NCI-H748 (cell line): ENCODE data around the gene GIMAP6.
"Not testable (repeated sequence)": the region's sequence is repeated elsewhere in the genome, so short reads cannot be mapped to it uniquely, and the experiment has no call there.

Experiments
- DNase-seq: peaks from one replicate; lab custom pipeline; 2025; ENCODE audit not compliant: unreplicated experiment; lab: John Stamatoyannopoulos, UW

GIMAP6 gene

GRCh38 chr7:150631866-150632864 is at the start of gene GIMAP6:
GIMAP6 (minus strand) TSS chr7:150632385; CDS start chr7:150630142, 2,243 bp downstream.
- no peak for DNase-seq

GRCh38 chr7:150680364-150680763 is 48.2 kb upstream of the GIMAP6 start:
- DNase-seq = not testable (repeated sequence)

- DNase-seq = not testable (repeated sequence)
These were observed 46.4 kb upstream of the GIMAP6 start for GRCh38 chr7:150678601-150679000.

GRCh38 chr7:150676854-150677253 is 44.7 kb upstream of the GIMAP6 start:
- DNase-seq = not testable (repeated sequence)

GRCh38 chr7:150676276-150676675 is 44.1 kb upstream of the GIMAP6 start:
- DNase-seq = not testable (repeated sequence)

GRCh38 chr7:150675714-150676113 is 43.5 kb upstream of the GIMAP6 start:
- DNase-seq = no peak

- not testable (repeated sequence) for DNase-seq
These were observed 39.8 kb upstream of the GIMAP6 start for GRCh38 chr7:150671798-150672585.

- no peak for DNase-seq
These were observed 36.8 kb upstream of the GIMAP6 start for GRCh38 chr7:150668977-150669376.

GRCh38 chr7:150668472-150668911 is 36.3 kb upstream of the GIMAP6 start:
- DNase-seq = no peak

GRCh38 chr7:150666412-150666811 is 34.2 kb upstream of the GIMAP6 start:
- DNase-seq = no peak

GRCh38 chr7:150665896-150666295 is 33.7 kb upstream of the GIMAP6 start:
- DNase-seq = no peak

- DNase-seq = no peak
These were observed 33.0 kb upstream of the GIMAP6 start for GRCh38 chr7:150665089-150665748.

- DNase-seq = no peak
These were observed 31.8 kb upstream of the GIMAP6 start for GRCh38 chr7:150663802-150664494.

GRCh38 chr7:150662821-150663220 is 30.6 kb upstream of the GIMAP6 start:
- DNase-seq = not testable (repeated sequence)

GRCh38 chr7:150660939-150661613 is 28.9 kb upstream of the GIMAP6 start:
- DNase-seq = no peak

GRCh38 chr7:150657526-150657925 is 25.3 kb upstream of the GIMAP6 start:
- no peak for DNase-seq

GRCh38 chr7:150656047-150656446 is 23.9 kb upstream of the GIMAP6 start:
- DNase-seq = no peak

- DNase-seq = no peak
These were observed 22.5 kb upstream of the GIMAP6 start for GRCh38 chr7:150654692-150655091.

- no peak for DNase-seq
These were observed 16.8 kb upstream of the GIMAP6 start for GRCh38 chr7:150649080-150649385.
